Measurements from ENCODE around the gene TRAPPC8.

TRAPPC8 gene

DNA sequence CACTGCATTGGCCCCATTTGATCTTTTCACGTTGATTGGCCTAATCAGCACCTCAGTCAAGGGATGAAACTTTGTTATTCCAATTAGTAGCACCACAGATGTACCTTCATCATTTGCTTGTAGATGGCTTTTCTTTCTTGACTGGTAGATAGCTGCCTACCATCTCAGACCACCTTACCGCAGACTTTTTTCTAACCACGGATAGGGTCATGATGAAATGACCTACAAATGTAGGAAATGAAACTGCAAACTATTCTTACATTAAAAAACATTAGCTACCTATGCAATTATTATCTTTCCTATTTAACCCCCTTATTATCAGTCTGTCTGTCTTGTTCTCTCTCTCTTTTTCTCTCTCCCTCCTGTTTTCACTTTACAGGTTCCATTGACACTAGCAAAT is 159.9 kb downstream of the TRAPPC8 start:
- TF ChIP-seq, protein P1, sequence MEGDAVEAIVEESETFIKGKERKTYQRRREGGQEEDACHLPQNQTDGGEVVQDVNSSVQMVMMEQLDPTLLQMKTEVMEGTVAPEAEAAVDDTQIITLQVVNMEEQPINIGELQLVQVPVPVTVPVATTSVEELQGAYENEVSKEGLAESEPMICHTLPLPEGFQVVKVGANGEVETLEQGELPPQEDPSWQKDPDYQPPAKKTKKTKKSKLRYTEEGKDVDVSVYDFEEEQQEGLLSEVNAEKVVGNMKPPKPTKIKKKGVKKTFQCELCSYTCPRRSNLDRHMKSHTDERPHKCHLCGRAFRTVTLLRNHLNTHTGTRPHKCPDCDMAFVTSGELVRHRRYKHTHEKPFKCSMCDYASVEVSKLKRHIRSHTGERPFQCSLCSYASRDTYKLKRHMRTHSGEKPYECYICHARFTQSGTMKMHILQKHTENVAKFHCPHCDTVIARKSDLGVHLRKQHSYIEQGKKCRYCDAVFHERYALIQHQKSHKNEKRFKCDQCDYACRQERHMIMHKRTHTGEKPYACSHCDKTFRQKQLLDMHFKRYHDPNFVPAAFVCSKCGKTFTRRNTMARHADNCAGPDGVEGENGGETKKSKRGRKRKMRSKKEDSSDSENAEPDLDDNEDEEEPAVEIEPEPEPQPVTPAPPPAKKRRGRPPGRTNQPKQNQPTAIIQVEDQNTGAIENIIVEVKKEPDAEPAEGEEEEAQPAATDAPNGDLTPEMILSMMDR (conservative IDR thresholded peaks at IDR 0.05; ENCODE audit: low read length) = no peak
- no peak for TF ChIP-seq EZH2phosphoT487 (IDR thresholded peaks at IDR 0.05; ENCODE audit: borderline replicate concordance)
- Histone ChIP-seq H3K79me2 (ENCODE audit: insufficient read depth, low read length) (no peaks in the 10 kb centered on the region), H3K4me3 (ENCODE audit: low read length, poor library complexity, severe bottlenecking) (no peak overlapping the region), H3K4me2 (ENCODE audit: low read depth, low read length, poor library complexity, severe bottlenecking) (no peak overlapping the region), H3K9me3 (ENCODE audit: insufficient read depth, low read depth, low read length) (peaks cover 9% of the 10 kb centered on the region; the same call in 1 of the 2 replicates), H4K20me1 (ENCODE audit: insufficient read depth, low read length, poor library complexity, severe bottlenecking) (no peaks in the 10 kb centered on the region), H3K4me1 (ENCODE audit: insufficient read depth, low read length, poor library complexity, severe bottlenecking) (no peaks in the 10 kb centered on the region), H3F3A (ENCODE audit: low read depth) (no peaks in the 10 kb centered on the region), H3K9ac (ENCODE audit: low read depth, low read length, poor library complexity, severe bottlenecking) (no peak overlapping the region), H3K9me2 (replicated peaks; ENCODE audit: low read depth, low read length) (no peaks in the 10 kb centered on the region), H3K36me3 (ENCODE audit: insufficient read depth, low read length) (no peaks in the 10 kb centered on the region), H2AFZ (ENCODE audit: low read length) (no peak overlapping the region), H3K27me3 (ENCODE audit: insufficient read depth, low read length, poor library complexity, severe bottlenecking) (no peaks in the 10 kb centered on the region)
